Activated effector memory CD4-positive, alpha-beta T cell treated with anti-CD3 and anti-CD28 coated beads, Interleukin-2, amount 50 U/mL, for 16 hours (primary cell): ENCODE measurements around the gene MYH9.
"Not testable (repeated sequence)": the region's sequence is repeated elsewhere in the genome, so short reads cannot be mapped to it uniquely, and the experiment has no call there.

Source experiments
- DNase-seq: peaks from one replicate; pipeline ENCODE4 v3.0.0-alpha.2; 2020

Gene MYH9

GRCh38 chr22:36306227-36306626 lies 81.5 kb downstream of the MYH9 start:
- DNase-seq, result no peak

- DNase-seq, result no peak
Measured at GRCh38 chr22:36305813-36306212, 82.0 kb downstream of the MYH9 start.

DNA sequence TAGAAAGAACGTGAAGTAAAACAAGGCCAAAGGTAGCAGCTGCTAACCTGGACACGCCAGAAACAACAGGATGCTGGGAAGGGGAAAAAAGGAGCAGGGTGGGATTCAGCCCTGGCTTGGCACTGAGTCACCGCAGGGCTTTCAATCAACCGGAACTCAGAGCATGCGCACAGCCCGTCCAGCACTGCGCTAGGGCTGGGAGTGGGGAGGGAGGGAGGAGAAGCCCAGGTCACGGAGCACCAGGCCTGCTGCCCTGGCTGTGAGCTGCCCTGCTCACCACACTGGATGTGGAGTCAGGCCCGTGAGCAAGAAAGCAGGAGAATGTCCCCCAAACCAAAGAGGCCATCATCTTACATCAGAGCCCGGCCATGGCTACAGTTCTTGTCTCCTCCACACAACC lies 83.3 kb downstream of the MYH9 start:
- no peak for DNase-seq

- DNase-seq, result no peak
Measured at GRCh38 chr22:36303874-36304273, 83.9 kb downstream of the MYH9 start.

- DNase-seq, result no peak
Measured at GRCh38 chr22:36303115-36303467, 84.7 kb downstream of the MYH9 start.

DNA sequence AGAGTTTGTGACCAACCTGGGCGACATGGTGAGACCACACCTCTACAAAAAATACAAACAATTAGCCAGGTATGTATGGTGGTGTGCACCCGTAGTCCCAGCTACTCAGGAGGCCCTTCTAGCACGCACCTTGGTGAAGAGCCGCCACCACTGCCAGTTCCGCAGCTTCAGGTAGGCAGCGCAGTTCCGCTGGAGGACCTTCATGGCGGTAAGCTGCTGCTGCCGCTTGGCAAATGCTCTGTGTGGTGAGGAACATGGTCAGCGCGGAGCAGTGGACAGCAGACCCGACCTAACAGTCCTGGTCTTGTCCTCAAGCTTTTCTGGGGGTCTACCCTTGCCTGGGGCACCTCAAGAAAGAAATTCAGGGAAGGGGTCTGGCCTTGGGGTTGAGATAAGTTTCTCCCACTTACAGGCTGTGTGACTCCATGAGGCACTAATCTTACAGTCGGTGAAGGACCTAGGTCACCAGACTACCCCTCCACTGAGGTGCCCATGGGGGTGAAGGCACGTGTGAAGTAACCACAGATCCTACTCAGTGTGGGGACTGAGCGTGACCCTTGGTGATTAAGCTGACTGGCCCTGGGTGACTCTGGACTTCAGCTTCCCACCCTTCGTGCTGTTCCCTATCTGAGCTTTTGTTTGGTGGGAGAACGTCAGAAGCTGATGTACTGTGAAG lies 85.2 kb downstream of the MYH9 start:
- no peak for DNase-seq

- DNase-seq, result no peak
Measured at GRCh38 chr22:36301851-36302250, 85.9 kb downstream of the MYH9 start.

DNA sequence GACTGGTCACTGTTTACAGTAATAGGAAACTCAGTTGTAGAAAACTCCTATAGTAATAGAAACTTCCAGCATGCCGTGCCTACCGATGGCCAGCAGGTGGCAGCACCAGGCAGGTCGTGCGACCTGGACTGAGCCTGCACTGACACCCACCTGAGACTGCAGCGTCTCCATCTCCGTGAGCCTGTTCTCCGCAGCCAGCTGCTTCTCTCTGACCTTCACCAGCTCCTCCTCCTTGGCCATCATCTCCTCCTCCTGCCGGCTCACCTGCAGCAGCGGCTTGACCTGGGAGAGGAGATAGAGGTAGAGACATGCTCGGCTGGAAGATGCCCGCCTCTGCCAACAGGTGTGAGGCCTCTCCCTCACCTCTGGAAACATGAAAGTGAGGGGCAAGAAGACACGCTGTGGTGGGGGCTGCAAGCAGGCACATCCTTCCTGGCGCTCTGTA lies 86.4 kb downstream of the MYH9 start:
- peak; percentile 93 for DNase-seq

- DNase-seq, result no peak
Measured at GRCh38 chr22:36300396-36301212, 87.2 kb downstream of the MYH9 start.

DNA sequence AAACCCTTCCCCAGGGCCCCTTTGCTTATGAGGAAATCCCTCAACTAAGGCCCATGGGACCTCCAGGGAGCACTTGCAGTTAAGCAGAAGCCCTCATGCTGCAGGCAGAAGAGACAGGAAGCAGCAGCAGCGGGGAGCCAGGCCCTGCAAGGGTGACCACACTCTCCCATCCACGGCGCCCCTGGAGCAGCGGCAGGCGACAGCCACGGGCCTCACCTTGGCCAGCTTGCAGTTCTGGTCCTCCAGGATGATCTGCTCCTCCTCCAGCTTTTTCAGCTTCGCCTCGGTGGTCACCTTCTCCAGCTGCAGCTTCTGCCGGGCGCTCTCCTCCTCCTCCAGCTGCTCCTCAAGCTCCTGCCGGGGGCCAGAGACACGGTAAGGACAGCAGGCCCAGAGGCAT lies 87.9 kb downstream of the MYH9 start:
- no peak for DNase-seq

- no peak for DNase-seq
Measured at GRCh38 chr22:36299295-36299694, 88.5 kb downstream of the MYH9 start.

GRCh38 chr22:36298601-36299000 lies 89.2 kb downstream of the MYH9 start:
- DNase-seq, result no peak

DNA sequence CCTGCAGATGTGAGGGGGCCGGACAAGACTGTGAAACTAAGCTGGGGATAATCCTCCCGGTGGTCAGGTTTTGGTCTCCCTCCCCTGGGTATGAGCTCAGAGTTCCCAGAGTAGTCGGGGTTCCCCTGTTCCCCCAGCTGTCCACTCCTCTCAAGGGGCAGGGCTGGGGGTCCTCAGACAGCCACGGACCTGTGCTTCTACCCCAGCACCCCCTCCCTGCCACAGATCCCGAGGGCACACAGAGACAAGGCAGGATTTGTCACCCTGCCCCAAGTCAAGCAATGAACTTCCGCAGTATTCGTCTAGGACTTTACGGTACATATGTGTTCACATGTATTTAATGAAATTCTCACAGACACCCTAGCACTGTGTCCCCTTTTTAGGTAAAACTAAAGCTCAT lies 89.6 kb downstream of the MYH9 start:
- no peak for DNase-seq

DNA sequence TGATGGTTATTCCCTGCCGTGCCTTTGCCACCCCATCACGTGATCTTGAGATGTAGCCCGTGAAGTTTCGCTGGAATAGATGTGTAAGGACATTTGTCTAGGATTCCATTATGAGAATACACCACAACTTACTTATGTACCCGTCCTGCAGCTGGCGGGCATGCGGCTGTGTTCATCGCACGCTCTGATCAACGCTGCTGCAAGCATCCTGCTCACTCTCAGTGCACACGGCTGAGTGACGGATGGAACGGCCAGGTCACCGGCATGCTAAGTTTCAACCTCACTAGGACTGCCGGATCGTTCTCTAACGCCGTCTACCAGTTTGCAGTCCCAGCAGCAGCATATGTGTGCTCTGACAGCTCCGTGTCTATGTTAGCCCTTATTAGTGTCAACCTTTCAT lies 90.2 kb downstream of the MYH9 start:
- no peak for DNase-seq

- no peak for DNase-seq
Measured at GRCh38 chr22:36296690-36297089, 91.1 kb downstream of the MYH9 start.

DNA sequence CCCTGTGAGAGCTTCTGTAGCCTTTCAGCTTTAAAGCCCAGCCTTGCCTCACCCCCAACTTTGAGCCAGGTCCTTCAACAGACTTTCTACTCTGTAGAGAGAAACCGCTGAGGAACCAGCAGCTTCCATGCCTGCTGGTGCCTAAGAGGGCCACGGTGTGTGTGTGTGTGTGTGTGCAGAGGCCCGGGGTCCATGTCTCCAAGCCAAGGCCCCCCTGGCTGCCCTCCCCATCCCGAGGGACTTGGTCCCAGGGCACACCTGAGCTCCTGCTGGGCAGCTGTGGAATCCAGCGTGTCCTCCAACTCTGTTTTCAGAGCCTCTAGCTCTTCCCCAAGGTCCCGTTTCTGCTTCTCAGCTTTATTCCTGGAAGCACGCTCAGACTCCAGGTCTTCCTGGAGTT lies 92.5 kb downstream of the MYH9 start:
- no peak for DNase-seq

- no peak for DNase-seq
Measured at GRCh38 chr22:36294801-36295200, 93.0 kb downstream of the MYH9 start.

DNA sequence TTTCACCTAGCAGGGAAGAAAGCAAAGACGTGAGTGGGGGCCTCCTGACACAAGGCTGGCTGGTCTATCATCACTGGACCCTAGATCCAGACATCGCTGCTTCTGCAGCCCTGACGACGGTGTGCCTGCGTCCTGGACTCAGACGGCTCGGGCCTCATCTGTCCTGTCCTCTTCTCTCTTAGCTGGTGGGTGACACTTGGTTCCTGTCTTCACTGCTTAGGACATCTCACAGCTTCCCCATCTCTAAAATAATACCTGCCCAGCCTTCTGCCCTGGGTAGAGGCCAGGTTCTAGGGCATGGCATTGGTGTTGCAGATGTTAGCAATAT lies 93.5 kb downstream of the MYH9 start:
- DNase-seq, result no peak

- DNase-seq, result no peak
Measured at GRCh38 chr22:36293606-36294292, 94.0 kb downstream of the MYH9 start.

DNA sequence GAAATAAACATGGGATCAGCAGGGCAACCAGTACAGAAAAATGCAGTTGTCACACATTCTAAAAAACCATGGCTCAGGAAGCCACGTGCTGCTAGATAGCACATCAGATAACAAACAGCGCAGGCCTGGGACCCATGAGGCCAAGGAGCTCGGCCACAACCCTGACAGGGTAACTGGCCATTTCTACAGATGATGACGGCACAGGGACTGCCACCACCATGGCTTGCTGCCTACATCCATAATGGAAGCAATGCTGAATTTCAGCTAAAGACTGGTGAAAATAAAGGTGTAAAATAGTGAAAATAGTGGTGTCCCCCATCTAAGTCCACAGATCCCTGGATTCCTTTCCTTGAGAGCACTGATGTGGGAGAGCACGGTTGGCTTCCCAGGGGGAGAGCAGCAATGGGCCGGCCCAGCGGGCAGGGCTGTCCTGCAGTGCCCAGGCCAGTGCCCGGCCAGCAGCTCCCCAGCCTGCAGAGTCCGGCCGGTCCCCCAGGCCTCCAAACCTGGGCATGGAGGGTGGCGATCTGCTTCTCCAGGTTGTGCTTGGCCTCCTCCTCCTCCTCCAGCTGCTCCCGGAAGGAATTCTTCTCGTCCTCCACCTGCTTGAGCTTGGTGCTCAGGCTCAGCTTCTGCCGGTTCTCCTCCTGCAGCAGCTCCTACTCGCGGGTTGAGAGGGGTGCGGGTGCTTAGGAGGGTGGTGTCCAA lies 94.8 kb downstream of the MYH9 start:
- no peak for DNase-seq

GRCh38 chr22:36291831-36292740 lies 95.7 kb downstream of the MYH9 start:
- DNase-seq, result no peak

DNA sequence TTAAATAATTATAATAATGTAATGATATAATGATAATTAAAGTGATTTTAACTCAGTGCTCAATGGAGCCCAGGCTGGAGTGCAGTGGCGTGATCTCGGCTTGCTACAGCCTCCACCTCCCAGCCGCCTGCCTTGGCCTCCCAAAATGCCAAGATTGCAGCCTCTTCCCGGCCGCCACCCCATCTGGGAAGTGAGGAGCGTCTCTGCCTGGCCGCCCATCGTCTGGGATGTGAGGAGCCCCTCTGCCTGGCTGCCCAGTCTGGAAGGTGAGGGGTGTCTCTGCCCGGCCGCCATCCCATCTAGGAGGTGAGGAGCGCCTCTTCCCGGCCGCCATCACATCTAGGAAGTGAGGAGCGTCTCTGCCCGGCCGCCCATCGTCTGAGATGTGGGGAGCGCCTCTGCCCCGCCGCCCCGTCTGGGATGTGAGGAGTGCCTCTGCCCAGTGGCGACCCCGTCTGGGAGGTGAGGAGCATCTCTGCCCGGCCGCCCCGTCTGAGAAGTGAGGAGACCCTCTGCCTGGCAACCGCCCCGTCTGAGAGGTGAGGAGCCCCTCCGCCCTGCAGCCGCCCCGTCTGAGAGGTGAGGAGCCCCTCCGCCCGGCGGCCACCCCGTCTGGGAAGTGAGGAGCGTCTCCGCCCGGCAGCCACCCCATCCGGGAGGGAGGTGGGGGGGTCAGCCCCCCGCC lies 97.2 kb downstream of the MYH9 start:
- DNase-seq, result not testable (repeated sequence)
